ENCODE data around the gene XPO4. TPM values are rescaled to one million over a fixed set of nuclear protein-coding genes. Genes with fewer than 3 reads are reported as not detected.
"Not testable (repeated sequence)": the region's sequence is repeated elsewhere in the genome, so short reads cannot be mapped to it uniquely, and the experiment has no call there.

The XPO4 gene
- total RNA-seq = 25.2 and 27.4 TPM in 2 replicates

DNA sequence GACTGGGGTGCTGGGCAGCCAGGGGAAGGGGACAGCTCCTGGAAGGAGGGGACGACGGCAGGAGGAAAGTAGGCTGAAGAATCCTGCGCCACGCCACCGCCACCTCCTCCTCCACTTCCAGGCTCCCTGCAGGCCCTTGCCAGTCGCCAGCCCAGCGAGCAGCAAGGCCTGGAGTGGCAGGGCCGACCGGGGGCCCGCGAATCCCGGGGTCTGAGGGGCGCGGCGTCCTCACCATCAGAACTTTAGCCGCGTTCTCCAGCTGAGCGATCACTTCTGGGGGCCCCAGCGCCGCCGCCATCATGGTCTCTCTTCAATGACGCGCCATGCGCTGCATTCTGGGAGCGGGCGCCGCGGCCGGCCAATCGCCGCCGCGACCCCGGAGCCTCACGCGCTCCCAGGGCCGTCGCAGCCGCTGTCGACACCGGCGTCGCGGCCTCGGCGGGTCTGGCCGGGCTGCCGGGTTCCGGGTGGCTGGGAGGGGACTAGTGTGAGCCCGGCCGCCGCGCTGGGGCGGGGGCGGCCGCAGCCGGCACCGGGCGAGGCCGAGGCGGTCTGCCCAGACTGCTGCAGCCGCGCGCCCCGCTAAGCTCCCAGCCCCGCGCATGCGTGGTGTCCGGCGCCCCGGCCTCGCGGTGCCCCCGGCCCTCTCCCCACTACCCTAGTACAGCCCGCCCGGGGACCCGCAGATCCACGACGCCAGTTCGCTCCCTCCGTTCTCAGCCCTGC is at the start of gene XPO4:
Gene XPO4 (minus strand): TSS at position 309 of the 726 bp plus-strand sequence. CDS start 8 bp downstream, at position 301.
- no peaks in the 10 kb centered on the region for H3K9me3 Mint-ChIP-seq
- POLR2A ChIA-PET = interaction anchor here (0.5 to 3.1 kb wide), 11 partner anchors 9 to 1120 kb away, joined by 3 to 19 read pairs (median 3); partner anchors contain the start of genes EEF1AKMT1, MICU2, MRPL57 and PSPC1
- TF ChIP-seq, protein P1, sequence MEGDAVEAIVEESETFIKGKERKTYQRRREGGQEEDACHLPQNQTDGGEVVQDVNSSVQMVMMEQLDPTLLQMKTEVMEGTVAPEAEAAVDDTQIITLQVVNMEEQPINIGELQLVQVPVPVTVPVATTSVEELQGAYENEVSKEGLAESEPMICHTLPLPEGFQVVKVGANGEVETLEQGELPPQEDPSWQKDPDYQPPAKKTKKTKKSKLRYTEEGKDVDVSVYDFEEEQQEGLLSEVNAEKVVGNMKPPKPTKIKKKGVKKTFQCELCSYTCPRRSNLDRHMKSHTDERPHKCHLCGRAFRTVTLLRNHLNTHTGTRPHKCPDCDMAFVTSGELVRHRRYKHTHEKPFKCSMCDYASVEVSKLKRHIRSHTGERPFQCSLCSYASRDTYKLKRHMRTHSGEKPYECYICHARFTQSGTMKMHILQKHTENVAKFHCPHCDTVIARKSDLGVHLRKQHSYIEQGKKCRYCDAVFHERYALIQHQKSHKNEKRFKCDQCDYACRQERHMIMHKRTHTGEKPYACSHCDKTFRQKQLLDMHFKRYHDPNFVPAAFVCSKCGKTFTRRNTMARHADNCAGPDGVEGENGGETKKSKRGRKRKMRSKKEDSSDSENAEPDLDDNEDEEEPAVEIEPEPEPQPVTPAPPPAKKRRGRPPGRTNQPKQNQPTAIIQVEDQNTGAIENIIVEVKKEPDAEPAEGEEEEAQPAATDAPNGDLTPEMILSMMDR (IDR thresholded peaks at IDR 0.05) = no peak
- H3K4me3 Mint-ChIP-seq = peak within 1 kb of the TSS; percentile 91
- H3K27me3 Mint-ChIP-seq = peaks cover 2% of the 10 kb centered on the region
- CTCF ChIA-PET = no interaction called here
- ATAC-seq (ENCODE audit: low read depth) (peak; percentile 93), DNase-seq (peak; percentile 80)
- H3K27ac Mint-ChIP-seq = peak within 1 kb of the TSS; percentile 86
- peaks cover 32% of the 10 kb centered on the region for H3K4me1 Mint-ChIP-seq
- intact Hi-C loops (cut with micrococcal nuclease) = loop anchor here (1.0 to 5.0 kb wide), 9 partner anchors 129 to 1040 kb away; partner anchors contain the start of genes CRYL1, EEF1AKMT1, IFT88 and IL17D
- peaks cover 20% of the 10 kb centered on the region for H3K36me3 Mint-ChIP-seq (ENCODE audit: low read depth)

GRCh38 chr13:20948001-20948400 is 45.5 kb upstream of the XPO4 start:
- peaks cover 35% of the 10 kb centered on the region for H3K27me3 Mint-ChIP-seq
- H3K4me3 Mint-ChIP-seq; POLR2A ChIA-PET; H3K36me3 Mint-ChIP-seq (ENCODE audit: low read depth); H3K27ac Mint-ChIP-seq; H3K4me1 Mint-ChIP-seq; CTCF ChIA-PET; DNase-seq; H3K9me3 Mint-ChIP-seq; ATAC-seq (ENCODE audit: low read depth): not testable (repeated sequence)
- intact Hi-C loops (cut with micrococcal nuclease) = loop anchor here (10.0 kb wide), 1 partner anchor 127 kb away; no protein-coding TSS in a partner anchor

- H3K27ac Mint-ChIP-seq = no peak overlapping the region
- peaks cover 37% of the 10 kb centered on the region for H3K27me3 Mint-ChIP-seq
- H3K4me3 Mint-ChIP-seq = peak overlapping the region; percentile 28
- H3K36me3 Mint-ChIP-seq (ENCODE audit: low read depth) = no peaks in the 10 kb centered on the region
- no peaks in the 10 kb centered on the region for H3K9me3 Mint-ChIP-seq
- TF ChIP-seq, protein P1 (IDR thresholded peaks at IDR 0.05) = no peak
- DNase-seq (no peak), ATAC-seq (ENCODE audit: low read depth) (no peak)
- intact Hi-C loops (cut with micrococcal nuclease) = loop anchor here (10.0 kb wide), 1 partner anchor 129 kb away; no protein-coding TSS in a partner anchor
- ChIA-PET POLR2A (no interaction called here), CTCF (no interaction called here)
- H3K4me1 Mint-ChIP-seq = peaks cover 6% of the 10 kb centered on the region
Observed at GRCh38 chr13:20945952-20946383, 43.4 kb upstream of the XPO4 start.

- Mint-ChIP-seq H3K27ac (no peak overlapping the region), H3K4me3 (no peak overlapping the region), H3K27me3 (peaks cover 38% of the 10 kb centered on the region), H3K4me1 (peaks cover 6% of the 10 kb centered on the region), H3K9me3 (no peaks in the 10 kb centered on the region), H3K36me3 (ENCODE audit: low read depth) (no peaks in the 10 kb centered on the region)
- POLR2A ChIA-PET = no interaction called here
- TF ChIP-seq, protein P1 (IDR thresholded peaks at IDR 0.05) = no peak
- intact Hi-C loops (cut with micrococcal nuclease) = loop anchor here (1.0 to 10.0 kb wide), 5 partner anchors 132 to 536 kb away; no protein-coding TSS in a partner anchor
- no peak for DNase-seq
- CTCF ChIA-PET = interaction anchor here (0.6 to 2.5 kb wide), 8 partner anchors 8 to 535 kb away, joined by 3 to 38 read pairs (median 4); partner anchors contain the start of genes MRPL57 and SKA3
- no peak for ATAC-seq (ENCODE audit: low read depth)
Observed at GRCh38 chr13:20942938-20943559, 40.5 kb upstream of the XPO4 start.

- H3K36me3 Mint-ChIP-seq (ENCODE audit: low read depth); ATAC-seq (ENCODE audit: low read depth); H3K9me3 Mint-ChIP-seq; DNase-seq; POLR2A ChIA-PET; CTCF ChIA-PET; H3K27ac Mint-ChIP-seq; H3K4me3 Mint-ChIP-seq; H3K4me1 Mint-ChIP-seq: not testable (repeated sequence)
- intact Hi-C loops (cut with micrococcal nuclease) = loop anchor here (10.0 kb wide), 1 partner anchor 134 kb away; no protein-coding TSS in a partner anchor
- H3K27me3 Mint-ChIP-seq = peaks cover 24% of the 10 kb centered on the region
Observed at GRCh38 chr13:20940511-20940910, 38.0 kb upstream of the XPO4 start.

GRCh38 chr13:20940083-20940482 is 37.5 kb upstream of the XPO4 start:
- intact Hi-C loops (cut with micrococcal nuclease) = loop anchor here (10.0 kb wide), 1 partner anchor 135 kb away; no protein-coding TSS in a partner anchor
- no peaks in the 10 kb centered on the region for H3K4me1 Mint-ChIP-seq
- no peak overlapping the region for H3K27ac Mint-ChIP-seq
- no peaks in the 10 kb centered on the region for H3K9me3 Mint-ChIP-seq
- DNase-seq (no peak), ATAC-seq (ENCODE audit: low read depth) (no peak)
- no peaks in the 10 kb centered on the region for H3K36me3 Mint-ChIP-seq (ENCODE audit: low read depth)
- POLR2A ChIA-PET = no interaction called here
- CTCF ChIA-PET = no interaction called here
- peaks cover 21% of the 10 kb centered on the region for H3K27me3 Mint-ChIP-seq
- H3K4me3 Mint-ChIP-seq = no peak overlapping the region
- TF ChIP-seq, protein P1 (IDR thresholded peaks at IDR 0.05) = no peak
